Testis (tissue), 3 donors: ENCODE data around the gene SNX30. TPM values are rescaled to one million over a fixed set of nuclear protein-coding genes. Genes with fewer than 3 reads are reported as not detected.

ENCODE experiments used
- DNase-seq: peaks from one replicate; pipeline ENCODE4 v3.0.0-alpha.2; 2019
- H3K27ac ChIP-seq, 2 donors: fragments of 200-600 bp; sonication (generic); one replicate each; pipeline ENCODE4 v1.5.1; 2019
- H3K27me3 ChIP-seq: fragments of 200-600 bp; sonication (generic); one replicate; pipeline ENCODE4 v1.5.1; 2019
- H3K36me3 ChIP-seq: fragments of 200-600 bp; sonication (generic); one replicate; pipeline ENCODE4 v1.5.1; 2017; ENCODE audit warnings: low read depth; ENCODE audit errors: missing control alignments
- H3K4me1 ChIP-seq: fragments of 200-600 bp; sonication (generic); one replicate; pipeline ENCODE4 v1.5.1; 2019
- H3K4me3 ChIP-seq, 2 donors: fragments of 200-600 bp; sonication (generic); one replicate each; pipeline ENCODE4 v1.5.1; 2017 to 2019
- H3K9me3 ChIP-seq: fragments of 200-600 bp; sonication (generic); one replicate; pipeline ENCODE4 v1.5.1; 2017
- POLR2A ChIP-seq: fragments of 450-650 bp; IDR thresholded peaks from one replicate; pipeline ENCODE4 v1.6.1; 2017; ENCODE audit warnings: antibody characterized with exemption, mild to moderate bottlenecking, moderate library complexity
- WGBS, 2 donors: methylation state at CpG; one replicate each; pipeline ENCODE4 v1.1.5; 2018; 5-methylcytosine and 5-hydroxymethylcytosine counted together
- intact Hi-C: fragments of 100-400 bp; cut with DNase I; formaldehyde crosslinking; loops from one replicate; pipeline ENCODE4 v1.15.1; 2023; ENCODE audit warnings: low total_unique reads
- polyA plus RNA-seq: library from polyadenylated mRNA; stranded (reverse); fragments of 350-450 nt; fragmentation: Illumina TruSeq; extraction: RNeasy Lipid Tissue Mini Kit (QIAGEN cat#74804); gene quantifications from one replicate; pipeline ENCODE4 v1.2.3, GENCODE V29; 2014; ENCODE audit warnings: low read depth, low replicate concordance; ENCODE audit not compliant: insufficient read depth
- total RNA-seq, 2 donors: library from RNA; depleted of rRNA; stranded (reverse); fragments of >200 nt; gene quantifications; one replicate each; pipeline ENCODE4 v1.2.3, GENCODE V29; 2016
- TF ChIP-seq, protein P1 (sequence below), 3 experiments: fragments of 450-650 bp in 2 of 3; fragments of 200-600 bp in 1 of 3; sonication (generic) in 1 of 3; IDR thresholded peaks; one replicate each; pipeline ENCODE4 v1.5.1; 2016 to 2019; ENCODE audit warnings: antibody characterized with exemption in 3 of 3, mild to moderate bottlenecking in 2 of 3, moderate library complexity in 1 of 3

SNX30 gene
- total and polyA plus RNA-seq, 3 donors from 2014 or later, result 26.3 to 34.2 (median 34.1) TPM

DNA sequence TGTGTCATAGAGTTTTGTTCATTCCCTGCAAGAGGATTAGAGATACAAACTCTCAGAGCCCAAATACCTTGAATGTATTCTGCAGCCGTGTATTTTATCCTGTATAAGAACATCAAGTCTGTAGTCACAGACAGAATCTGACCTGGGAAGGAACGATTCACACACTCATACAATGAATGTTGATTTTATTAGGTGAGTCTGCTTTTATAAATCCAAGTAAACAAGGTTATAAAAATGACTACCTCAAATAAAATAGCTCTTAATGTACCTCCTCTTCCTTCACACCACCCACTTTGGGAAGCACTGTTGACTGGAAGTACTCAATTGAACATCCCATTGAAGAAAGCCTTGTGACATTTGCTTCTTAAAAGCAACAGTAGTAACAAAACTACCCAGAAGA is 128.2 kb downstream of the SNX30 start:
- Histone ChIP-seq H3K27me3 (no peaks in the 10 kb centered on the region), H3K4me1 (no peaks in the 10 kb centered on the region), H3K9me3 (no peaks in the 10 kb centered on the region), H3K36me3 (no peaks in the 10 kb centered on the region), H3K27ac (no peak overlapping the region), H3K4me3 (no peak overlapping the region)
- no peak for TF ChIP-seq POLR2A
- TF ChIP-seq, protein P1, sequence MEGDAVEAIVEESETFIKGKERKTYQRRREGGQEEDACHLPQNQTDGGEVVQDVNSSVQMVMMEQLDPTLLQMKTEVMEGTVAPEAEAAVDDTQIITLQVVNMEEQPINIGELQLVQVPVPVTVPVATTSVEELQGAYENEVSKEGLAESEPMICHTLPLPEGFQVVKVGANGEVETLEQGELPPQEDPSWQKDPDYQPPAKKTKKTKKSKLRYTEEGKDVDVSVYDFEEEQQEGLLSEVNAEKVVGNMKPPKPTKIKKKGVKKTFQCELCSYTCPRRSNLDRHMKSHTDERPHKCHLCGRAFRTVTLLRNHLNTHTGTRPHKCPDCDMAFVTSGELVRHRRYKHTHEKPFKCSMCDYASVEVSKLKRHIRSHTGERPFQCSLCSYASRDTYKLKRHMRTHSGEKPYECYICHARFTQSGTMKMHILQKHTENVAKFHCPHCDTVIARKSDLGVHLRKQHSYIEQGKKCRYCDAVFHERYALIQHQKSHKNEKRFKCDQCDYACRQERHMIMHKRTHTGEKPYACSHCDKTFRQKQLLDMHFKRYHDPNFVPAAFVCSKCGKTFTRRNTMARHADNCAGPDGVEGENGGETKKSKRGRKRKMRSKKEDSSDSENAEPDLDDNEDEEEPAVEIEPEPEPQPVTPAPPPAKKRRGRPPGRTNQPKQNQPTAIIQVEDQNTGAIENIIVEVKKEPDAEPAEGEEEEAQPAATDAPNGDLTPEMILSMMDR (IDR thresholded peaks at IDR 0.05), result no peak
- 87 to 89% methylated on average over 2 of the region's 2 CpGs for WGBS, 2 donors
- no peak for DNase-seq
- intact Hi-C loops, result no loop called here

DNA sequence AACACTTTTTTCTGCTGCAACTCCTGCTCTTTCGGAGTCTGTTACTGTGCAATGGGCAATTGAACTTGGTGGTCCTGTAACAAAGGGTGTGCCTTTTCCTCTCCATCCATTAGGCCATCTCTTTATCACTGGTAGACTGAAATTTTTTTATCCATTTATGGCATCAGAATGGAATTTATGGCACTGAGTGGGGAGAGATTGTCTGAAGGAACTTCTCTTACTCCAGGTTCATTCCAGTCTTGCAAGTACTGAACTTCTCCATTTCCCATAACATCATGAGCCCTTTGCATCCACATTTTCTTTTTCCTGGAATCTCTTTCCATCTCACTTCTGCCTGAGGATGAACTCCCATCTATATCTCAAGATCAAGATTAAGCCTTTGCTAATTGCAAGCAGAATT is 130.1 kb downstream of the SNX30 start:
- H3K36me3 ChIP-seq, result no peaks in the 10 kb centered on the region
- WGBS, 2 donors, result 93 to 94% methylated on average over 1 of the region's 1 CpG
- TF ChIP-seq POLR2A, result no peak
- TF ChIP-seq, protein P1 (IDR thresholded peaks at IDR 0.05), result no peak

DNA sequence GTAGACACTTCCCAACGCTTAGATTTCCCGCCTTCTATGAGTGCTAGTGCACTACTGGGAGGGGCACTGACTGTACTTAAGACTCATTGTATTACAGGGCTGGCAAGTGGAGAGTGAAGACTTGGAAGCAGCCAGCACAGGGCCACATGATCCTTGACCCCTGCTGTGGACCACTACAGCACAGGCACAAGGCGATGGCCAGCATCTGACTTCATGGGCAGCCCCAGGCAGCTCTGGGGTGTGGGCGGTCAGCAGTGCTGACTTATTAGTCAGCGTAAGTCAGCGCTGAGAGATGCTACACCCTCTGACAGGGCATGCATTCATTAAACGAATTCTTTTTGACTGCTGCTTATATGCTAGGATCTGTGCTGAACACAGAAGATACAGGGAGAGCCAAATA is 130.8 kb downstream of the SNX30 start:
- H3K27me3 ChIP-seq, result no peaks in the 10 kb centered on the region
- DNase-seq, result no peak
- intact Hi-C loops, result no loop called here
- H3K9me3 ChIP-seq, result no peaks in the 10 kb centered on the region
- H3K27ac ChIP-seq, result no peak overlapping the region
- no peaks in the 10 kb centered on the region for H3K36me3 ChIP-seq
- 93 to 96% methylated on average over 5 to 7 of the region's 7 CpGs for WGBS, 2 donors
- TF ChIP-seq, protein P1 (IDR thresholded peaks at IDR 0.05), result no peak
- no peak for TF ChIP-seq POLR2A
- H3K4me1 ChIP-seq, result no peaks in the 10 kb centered on the region
- no peak overlapping the region for H3K4me3 ChIP-seq

More for the DNA sequence above, 130.1 kb downstream of the SNX30 start:
- no peaks in the 10 kb centered on the region for H3K27me3 ChIP-seq
- no peak overlapping the region for H3K4me3 ChIP-seq
- DNase-seq, result no peak
- H3K9me3 ChIP-seq, result no peaks in the 10 kb centered on the region
- no peak overlapping the region for H3K27ac ChIP-seq
- H3K4me1 ChIP-seq, result no peaks in the 10 kb centered on the region
- intact Hi-C loops, result no loop called here

DNA sequence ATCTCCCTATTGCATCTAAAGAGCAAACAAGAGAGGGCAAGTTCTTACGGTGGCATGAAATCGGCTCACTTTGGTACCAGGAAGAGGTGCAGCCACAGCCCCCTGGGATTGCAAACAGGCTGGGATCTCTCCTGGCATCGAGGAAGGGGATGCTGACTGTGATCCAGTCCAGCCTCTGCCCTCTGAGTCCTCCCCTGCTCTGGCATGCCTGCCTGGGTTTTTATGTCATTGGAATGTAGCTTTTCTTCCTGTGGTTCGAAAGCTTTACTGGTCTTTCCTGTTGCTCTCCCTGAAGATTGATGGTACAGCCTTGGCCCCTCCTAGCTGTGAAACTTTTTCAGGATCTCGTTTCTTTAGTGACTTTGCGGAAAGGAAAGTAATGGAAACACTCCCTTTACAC is 133.5 kb downstream of the SNX30 start:
- no peaks in the 10 kb centered on the region for H3K36me3 ChIP-seq
- WGBS, 2 donors, result 64 to 66% methylated on average over 6 of the region's 6 CpGs
- no peaks in the 10 kb centered on the region for H3K27me3 ChIP-seq
- no peak for TF ChIP-seq POLR2A
- TF ChIP-seq, protein P1 (IDR thresholded peaks at IDR 0.05), result no peak
- no peaks in the 10 kb centered on the region for H3K9me3 ChIP-seq
- intact Hi-C loops, result no loop called here
- H3K27ac ChIP-seq, result no peak overlapping the region
- H3K4me1 ChIP-seq, result no peaks in the 10 kb centered on the region
- no peak overlapping the region for H3K4me3 ChIP-seq
- DNase-seq, result no peak

DNA sequence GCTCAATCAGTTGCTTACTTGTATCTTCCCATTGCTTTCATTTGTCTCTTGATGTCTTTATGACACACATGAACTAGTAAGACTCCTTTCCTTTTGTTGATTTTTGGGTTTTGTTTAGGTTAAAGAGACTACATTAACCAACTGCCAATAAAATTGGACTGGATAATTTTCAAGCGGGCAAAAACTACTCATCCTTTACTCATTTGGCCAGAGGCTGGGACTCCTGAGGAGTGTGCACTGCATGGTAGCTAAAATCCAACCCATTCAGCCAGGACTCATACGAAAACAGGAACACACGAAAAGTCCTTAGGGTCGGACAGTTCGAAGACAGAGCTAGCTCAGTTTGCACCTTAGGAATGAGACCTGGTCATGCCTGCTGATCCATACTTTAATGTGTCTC is 134.2 kb downstream of the SNX30 start:
- WGBS, 2 donors, result 87 to 97% methylated on average over 5 of the region's 5 CpGs
- Histone ChIP-seq H3K27me3 (no peaks in the 10 kb centered on the region), H3K9me3 (no peaks in the 10 kb centered on the region), H3K27ac (no peak overlapping the region), H3K36me3 (no peaks in the 10 kb centered on the region), H3K4me3 (no peak overlapping the region), H3K4me1 (no peaks in the 10 kb centered on the region)
- no peak for DNase-seq
- intact Hi-C loops, result no loop called here
- TF ChIP-seq POLR2A, result no peak
- TF ChIP-seq, protein P1 (IDR thresholded peaks at IDR 0.05), result no peak
